Vagina (tissue), 2 donors: ENCODE results near the gene PLA2G12A.

Source experiments
- CTCF ChIP-seq, 3 experiments: fragments of 450-650 bp in 2 of 3; fragments of 200-600 bp in 1 of 3; sonication (generic) in 1 of 3; IDR thresholded peaks; one replicate each; pipeline ENCODE4 v1.5.1; 2017 to 2019; ENCODE audit warnings: antibody characterized with exemption in 3 of 3, mild to moderate bottlenecking in 2 of 3, moderate library complexity in 2 of 3
- POLR2A ChIP-seq, 2 donors: fragments of 450-650 bp; IDR thresholded peaks; one replicate each; pipeline ENCODE4 v1.6.1; 2017; ENCODE audit warnings: antibody characterized with exemption in 2 of 2, mild to moderate bottlenecking in 2 of 2, moderate library complexity in 2 of 2

- TF ChIP-seq CTCF (IDR thresholded peaks at IDR 0.05) (no peak), POLR2A (IDR thresholded peaks at IDR 0.05) (no peak)
Measured at GRCh38 chr4:109662771-109663170, 67.1 kb downstream of the PLA2G12A start.
